Stimulated activated CD8-positive, alpha-beta memory T cell treated with anti-CD3 and anti-CD28 coated beads, Interleukin-12 subunit alpha, Interleukin-12 subunit beta, amount 100 ng/mL, for 24 hours (primary cell): ENCODE data around the gene CELA3B.
"Not testable (repeated sequence)": the region's sequence is repeated elsewhere in the genome, so short reads cannot be mapped to it uniquely, and the experiment has no call there.

Source experiments
- DNase-seq: peaks from one replicate; pipeline ENCODE4 v3.0.0-alpha.2; 2020; ENCODE audit errors: extremely low read depth

The CELA3B gene

DNA sequence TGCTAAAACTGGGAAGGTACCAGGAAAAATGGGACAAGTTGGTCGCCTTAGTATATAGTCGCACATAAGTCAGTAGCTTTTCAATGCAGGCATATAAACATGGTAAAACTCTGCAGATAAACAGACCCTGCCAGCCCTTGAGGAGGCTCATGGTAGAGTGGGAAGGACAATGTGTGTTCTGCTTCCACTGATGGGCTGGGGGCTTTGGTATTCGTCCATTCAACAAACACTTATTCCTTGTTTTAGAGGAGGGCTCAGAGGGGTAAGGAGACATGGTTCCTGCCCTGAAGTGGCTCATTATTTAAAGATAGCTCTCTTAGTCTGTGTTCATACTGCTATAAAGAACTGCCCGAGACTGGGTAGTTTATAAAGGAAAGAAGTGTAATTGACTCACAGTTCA lies 35.9 kb downstream of the CELA3B start:
- not testable (repeated sequence) for DNase-seq

DNA sequence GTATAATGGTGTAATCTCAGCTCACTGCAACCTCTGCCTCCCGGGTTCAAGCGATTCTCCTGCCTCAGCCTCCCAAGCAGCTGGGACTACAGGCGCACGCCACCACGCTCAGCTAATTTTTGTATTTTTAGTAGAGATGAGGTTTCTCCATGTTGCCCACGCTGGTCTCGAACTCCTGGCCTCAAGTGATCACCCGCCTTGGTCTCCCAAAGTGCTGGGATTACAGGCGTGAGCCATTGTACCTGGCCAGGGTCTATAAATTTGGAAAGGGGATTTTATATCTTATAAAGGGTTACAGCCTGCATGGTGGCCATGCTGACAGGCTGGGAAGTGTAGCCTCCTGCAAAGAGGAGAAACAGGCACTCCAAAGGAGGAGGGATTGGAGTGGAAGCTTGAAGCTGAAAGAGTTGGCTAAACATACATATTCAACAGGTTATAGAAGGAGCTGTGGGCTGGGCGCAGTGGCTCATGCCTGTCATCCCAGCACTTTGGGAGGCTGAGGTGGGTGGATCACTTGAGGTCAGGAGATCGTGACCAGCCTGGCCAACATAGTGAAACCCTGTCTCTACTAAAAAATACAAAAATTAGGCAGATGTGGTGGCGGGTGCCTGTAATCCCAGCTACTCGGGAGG lies 37.9 kb downstream of the CELA3B start:
- not testable (repeated sequence) for DNase-seq

- peak; percentile 42 for DNase-seq
These were observed 42.0 kb downstream of the CELA3B start for GRCh38 chr1:22018583-22019559.

GRCh38 chr1:22021061-22021460 lies 44.2 kb downstream of the CELA3B start:
- DNase-seq, result no peak

- DNase-seq, result peak; percentile 52
These were observed 47.9 kb downstream of the CELA3B start for GRCh38 chr1:22024485-22025367.

GRCh38 chr1:22025368-22026155 lies 48.7 kb downstream of the CELA3B start:
- DNase-seq, result peak; percentile 80

GRCh38 chr1:22026924-22027289 lies 50.1 kb downstream of the CELA3B start:
- DNase-seq, result no peak

- no peak for DNase-seq
These were observed 53.2 kb downstream of the CELA3B start for GRCh38 chr1:22030057-22030456.

DNA sequence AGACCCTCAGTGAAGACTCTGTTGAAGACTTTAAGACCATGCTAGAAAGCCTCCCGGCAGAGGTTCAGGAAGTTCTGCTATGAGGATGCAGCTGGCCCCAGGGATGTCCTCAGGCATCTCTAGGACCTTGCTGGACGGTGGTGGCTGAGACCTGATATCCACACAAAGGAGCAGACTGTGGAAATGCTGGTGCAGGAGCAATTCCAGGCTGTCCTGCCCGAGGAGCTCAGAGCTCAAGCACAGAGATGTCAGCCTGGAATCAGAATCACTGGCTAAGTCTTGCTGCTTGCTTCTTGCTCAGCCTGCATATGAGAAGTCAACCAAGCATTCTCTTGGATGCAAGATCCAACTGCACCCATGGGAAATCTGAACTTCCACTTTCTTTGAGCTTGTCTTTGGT lies 53.7 kb downstream of the CELA3B start:
- no peak for DNase-seq

DNA sequence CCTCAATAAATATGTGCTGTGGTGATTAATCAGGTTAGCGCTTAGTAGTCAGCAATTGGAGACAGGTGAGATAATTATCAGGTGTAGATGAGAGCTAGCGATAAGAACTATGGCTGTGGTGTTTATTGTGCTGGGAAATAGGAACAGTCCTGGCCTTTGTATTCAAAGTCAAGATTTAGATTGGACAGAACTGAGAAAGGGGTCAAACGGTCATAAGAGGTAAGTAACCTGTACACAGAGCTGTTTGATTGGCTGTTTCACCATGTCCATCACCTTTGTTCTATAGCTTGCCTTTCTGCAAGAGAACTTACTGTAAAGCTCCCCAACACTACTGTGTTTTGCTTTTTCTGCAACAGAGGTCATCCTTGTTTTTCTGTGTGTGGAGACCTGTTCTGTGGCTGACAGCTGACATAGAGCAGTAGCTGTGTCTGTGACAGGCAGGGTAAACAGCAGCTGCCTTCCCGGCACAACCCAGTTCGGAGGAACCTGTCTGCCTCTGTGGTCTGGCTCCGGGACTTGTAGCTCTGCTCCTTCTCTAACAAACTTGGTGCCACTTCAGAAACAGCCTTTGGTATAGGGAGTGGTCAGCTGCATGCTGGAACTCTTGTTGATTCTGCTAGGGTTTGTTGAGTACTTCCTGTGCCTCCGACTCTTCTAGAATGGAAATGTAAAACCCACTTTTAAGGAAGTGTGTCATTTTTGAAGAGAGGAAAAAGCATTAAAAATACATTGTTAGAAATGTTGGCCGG lies 54.6 kb downstream of the CELA3B start:
- no peak for DNase-seq

- DNase-seq, result not testable (repeated sequence)
These were observed 58.0 kb downstream of the CELA3B start for GRCh38 chr1:22034834-22035233.

- DNase-seq, result no peak
These were observed 60.7 kb downstream of the CELA3B start for GRCh38 chr1:22037520-22037919.

DNA sequence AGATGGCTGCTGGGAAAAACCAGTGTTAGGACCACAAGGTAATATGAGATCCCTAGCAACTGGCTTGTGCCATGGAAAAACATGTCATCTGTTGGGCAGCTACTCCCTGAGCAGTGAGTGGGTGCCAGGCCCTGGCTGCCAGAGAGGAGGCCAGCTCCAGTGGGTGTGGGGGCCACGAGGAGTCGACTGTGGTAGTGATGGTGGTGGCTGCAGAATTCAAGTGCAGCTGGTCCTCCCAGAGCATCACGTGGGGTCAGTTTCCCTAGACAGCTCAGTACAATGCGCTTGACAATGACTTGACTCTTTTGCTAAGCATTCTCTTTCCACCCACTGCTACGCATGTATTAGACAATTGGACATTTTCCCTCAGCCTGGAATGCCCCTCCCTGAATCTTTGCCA lies 61.2 kb downstream of the CELA3B start:
- DNase-seq, result no peak
